H9 (cell line): ENCODE results near the gene GAB3. TPM values are rescaled to one million over a fixed set of nuclear protein-coding genes. Genes with fewer than 3 reads are reported as not detected.

Experiments
- DNase-seq: peaks from one replicate; pipeline ENCODE4 v3.0.0-alpha.2; 2017
- H2AFZ ChIP-seq: one replicate; pipeline ENCODE4 v1.6.1; 2013; ENCODE audit warnings: mild to moderate bottlenecking, low read length, control low read depth, moderate library complexity
- H2AK5ac ChIP-seq: 2 replicates; pipeline ENCODE4 v1.6.1; 2013; ENCODE audit warnings: low read length, control low read depth, mixed read lengths; ENCODE audit not compliant: insufficient read length
- H2BK120ac ChIP-seq: one replicate; pipeline ENCODE4 v1.6.1; 2013; ENCODE audit warnings: low read depth, mild to moderate bottlenecking, low read length, control low read depth, inconsistent platforms; ENCODE audit not compliant: poor library complexity, severe bottlenecking
- H2BK12ac ChIP-seq: 2 replicates; pipeline ENCODE4 v1.6.1; 2013; ENCODE audit warnings: low read length, control low read depth, mixed read lengths, low read depth; ENCODE audit not compliant: insufficient read length
- H2BK15ac ChIP-seq: 2 replicates; pipeline ENCODE4 v1.6.1; 2013; ENCODE audit warnings: low read depth, low read length, control low read depth
- H2BK20ac ChIP-seq: one replicate; pipeline ENCODE4 v1.6.1; 2013; ENCODE audit warnings: low read depth, mild to moderate bottlenecking, low read length, control low read depth, inconsistent platforms; ENCODE audit not compliant: poor library complexity, severe bottlenecking
- H2BK5ac ChIP-seq: 2 replicates; pipeline ENCODE4 v1.6.1; 2013; ENCODE audit warnings: low read length, control low read depth, mixed read lengths; ENCODE audit not compliant: insufficient read length
- H3K14ac ChIP-seq: 2 replicates; pipeline ENCODE4 v1.6.1; 2013; ENCODE audit warnings: low read length, control low read depth; ENCODE audit not compliant: insufficient read depth
- H3K18ac ChIP-seq: 2 replicates; pipeline ENCODE4 v1.6.1; 2013; ENCODE audit warnings: low read depth, mild to moderate bottlenecking, mixed read lengths, low read length, control low read depth; ENCODE audit not compliant: insufficient read length
- H3K23ac ChIP-seq: 2 replicates; pipeline ENCODE4 v1.6.1; 2013; ENCODE audit warnings: low read length, control low read depth, mixed read lengths, low read depth; ENCODE audit not compliant: insufficient read length
- H3K23me2 ChIP-seq: 2 replicates; pipeline ENCODE4 v1.6.1; 2013; ENCODE audit warnings: low read depth, mild to moderate bottlenecking, mixed read lengths, low read length, control low read depth; ENCODE audit not compliant: insufficient read length, poor library complexity, severe bottlenecking
- H3K27ac ChIP-seq: 2 replicates; pipeline ENCODE4 v1.5.1; 2013; ENCODE audit warnings: low read length, control low read depth, mixed read lengths, low read depth; ENCODE audit not compliant: insufficient read length
- H3K27me3 ChIP-seq: 2 replicates; pipeline ENCODE4 v1.6.1; 2013; ENCODE audit warnings: low read length, control low read depth, inconsistent platforms; ENCODE audit not compliant: insufficient read depth
- H3K4ac ChIP-seq: 2 replicates; pipeline ENCODE4 v1.6.1; 2013; ENCODE audit warnings: low read depth, mild to moderate bottlenecking, control low read depth, inconsistent platforms, low read length, moderate library complexity
- H3K4me1 ChIP-seq: 2 replicates; pipeline ENCODE4 v1.6.1; 2013; ENCODE audit warnings: low read length, control low read depth, inconsistent platforms; ENCODE audit not compliant: insufficient read depth
- H3K4me2 ChIP-seq: 2 replicates; pipeline ENCODE4 v1.6.1; 2013; ENCODE audit warnings: low read length, control low read depth, mixed read lengths; ENCODE audit not compliant: insufficient read length, insufficient read depth
- H3K56ac ChIP-seq: 2 replicates; pipeline ENCODE4 v1.6.1; 2013; ENCODE audit warnings: low read depth, mild to moderate bottlenecking, mixed read lengths, low read length, control low read depth; ENCODE audit not compliant: insufficient read length
- H3K79me1 ChIP-seq: 2 replicates; pipeline ENCODE4 v1.6.1; 2013; ENCODE audit warnings: low read depth, mild to moderate bottlenecking, moderate library complexity, low read length, control low read depth, inconsistent platforms; ENCODE audit not compliant: insufficient read depth, poor library complexity, severe bottlenecking
- H3K79me2 ChIP-seq: 2 replicates; pipeline ENCODE4 v1.6.1; 2013; ENCODE audit warnings: low read length, control low read depth, inconsistent platforms; ENCODE audit not compliant: insufficient read depth
- H3K9ac ChIP-seq: 2 replicates; pipeline ENCODE4 v1.6.1; 2013; ENCODE audit warnings: low read length, control low read depth, mixed read lengths; ENCODE audit not compliant: insufficient read length; ENCODE audit errors: extremely low read depth
- H3K9me3 ChIP-seq: one replicate; pipeline ENCODE4 v1.6.1; 2013; ENCODE audit warnings: low read depth, low read length, inconsistent platforms; ENCODE audit not compliant: control insufficient read depth
- H3T11ph ChIP-seq: one replicate; pipeline ENCODE4 v1.6.1; 2013; ENCODE audit warnings: mild to moderate bottlenecking, low read length, control low read depth, inconsistent platforms
- H4K20me1 ChIP-seq: one replicate; pipeline ENCODE4 v1.6.1; 2013; ENCODE audit not compliant: control insufficient read depth, insufficient read length, insufficient read depth
- H4K5ac ChIP-seq: 2 replicates; pipeline ENCODE4 v1.6.1; 2013; ENCODE audit warnings: low read depth, mild to moderate bottlenecking, mixed read lengths, low read length, control low read depth; ENCODE audit not compliant: insufficient read length
- H4K8ac ChIP-seq: replicated peaks from 2 replicates; pipeline ENCODE4 v1.6.1; 2013; ENCODE audit warnings: low read length, control low read depth, mixed read lengths, low read depth; ENCODE audit not compliant: insufficient read length
- H4K91ac ChIP-seq: 2 replicates; pipeline ENCODE4 v1.6.1; 2013; ENCODE audit warnings: low read depth, mild to moderate bottlenecking, moderate library complexity, mixed read lengths, low read length, control low read depth; ENCODE audit not compliant: insufficient read length
- H3K27ac Mint-ChIP-seq, 3 experiments: 2 replicates in 2 of 3; 3 replicates in 1 of 3; pipeline ENCODE4 v1.8.0; 2020 to 2021; ENCODE audit warnings: mixed read lengths in 3 of 3, mild to moderate bottlenecking in 1 of 3, moderate library complexity in 1 of 3
- H3K27me3 Mint-ChIP-seq: 2 replicates; pipeline ENCODE4 v1.8.0; 2021; ENCODE audit warnings: low read depth, mild to moderate bottlenecking, moderate library complexity, mixed read lengths
- H3K36me3 Mint-ChIP-seq, 3 experiments: 2 replicates in 2 of 3; 3 replicates in 1 of 3; pipeline ENCODE4 v1.8.0; 2020 to 2021; ENCODE audit warnings: low read depth in 3 of 3, mixed read lengths in 3 of 3; ENCODE audit not compliant: insufficient read depth in 1 of 3
- H3K4me1 Mint-ChIP-seq, 2 experiments: 2 replicates each; pipeline ENCODE4 v1.8.0; 2020; ENCODE audit warnings: mixed read lengths in 2 of 2
- H3K4me3 Mint-ChIP-seq, 2 experiments: 2 replicates in 1 of 2; 3 replicates in 1 of 2; pipeline ENCODE4 v1.8.0; 2020 to 2021; ENCODE audit warnings: mild to moderate bottlenecking in 2 of 2, mixed read lengths in 2 of 2, moderate library complexity in 1 of 2
- H3K9me3 Mint-ChIP-seq, 2 experiments: 2 replicates in 1 of 2; 3 replicates in 1 of 2; pipeline ENCODE4 v1.8.0; 2020; ENCODE audit warnings: mild to moderate bottlenecking in 2 of 2, mixed read lengths in 2 of 2, moderate library complexity in 1 of 2
- WGBS: extraction: QIAGEN DNeasy Blood & Tissue Kit; methylation state at CpG from one replicate; pipeline ENCODE4 v1.1.7; 2013; ENCODE audit warnings: missing lambda C conversion rate, low lambda C conversion rate, mixed read lengths; ENCODE audit not compliant: insufficient read length; ENCODE audit errors: extremely low coverage; 5-methylcytosine and 5-hydroxymethylcytosine counted together
- total RNA-seq: library from RNA; stranded (reverse); gene quantifications from 2 replicates; pipeline ENCODE4 v1.2.1, GENCODE V29; 2021
- TF ChIP-seq, protein P1 (sequence below): fragments of 200-600 bp; sonication (generic); conservative IDR thresholded peaks from 3 replicates; pipeline ENCODE4 v1.8.0; 2021; ENCODE audit warnings: antibody characterized with exemption, mild to moderate bottlenecking

Gene GAB3
- total RNA-seq, 1 experiment from 2014 or later = 0.46 TPM

- Histone ChIP-seq H2BK12ac (no peak overlapping the region), H2BK20ac (no peak overlapping the region), H2BK120ac (no peak overlapping the region), H4K20me1 (no peaks in the 10 kb centered on the region), H3K9me3 (peaks cover 54% of the 10 kb centered on the region), H2AK5ac (no peak overlapping the region), H4K5ac (no peak overlapping the region), H3K23ac (no peak overlapping the region), H2AFZ (no peak overlapping the region), H3K4ac (no peak overlapping the region), H3K14ac (no peak overlapping the region), H3K27ac (no peak overlapping the region), H4K91ac (no peak overlapping the region), H2BK5ac (no peak overlapping the region), H3K56ac (no peak overlapping the region), H3K4me2 (no peak overlapping the region), H3K79me2 (no peaks in the 10 kb centered on the region), H3T11ph (no peak overlapping the region), H3K4me1 (no peaks in the 10 kb centered on the region; the same call in 1 of the 2 replicates), H3K27me3 (no peaks in the 10 kb centered on the region), H3K23me2 (no peaks in the 10 kb centered on the region), H3K9ac (no peak overlapping the region), H3K79me1 (no peaks in the 10 kb centered on the region), H2BK15ac (no peak overlapping the region), H3K18ac (no peak overlapping the region), H4K8ac (no peak overlapping the region)
- peaks cover 3% of the 10 kb centered on the region; the same call in 1 of the 2 replicates for H3K27me3 Mint-ChIP-seq
- H3K9me3 Mint-ChIP-seq = peaks cover 71 to 80% of the 10 kb centered on the region in 2 experiments
- TF ChIP-seq, protein P1, sequence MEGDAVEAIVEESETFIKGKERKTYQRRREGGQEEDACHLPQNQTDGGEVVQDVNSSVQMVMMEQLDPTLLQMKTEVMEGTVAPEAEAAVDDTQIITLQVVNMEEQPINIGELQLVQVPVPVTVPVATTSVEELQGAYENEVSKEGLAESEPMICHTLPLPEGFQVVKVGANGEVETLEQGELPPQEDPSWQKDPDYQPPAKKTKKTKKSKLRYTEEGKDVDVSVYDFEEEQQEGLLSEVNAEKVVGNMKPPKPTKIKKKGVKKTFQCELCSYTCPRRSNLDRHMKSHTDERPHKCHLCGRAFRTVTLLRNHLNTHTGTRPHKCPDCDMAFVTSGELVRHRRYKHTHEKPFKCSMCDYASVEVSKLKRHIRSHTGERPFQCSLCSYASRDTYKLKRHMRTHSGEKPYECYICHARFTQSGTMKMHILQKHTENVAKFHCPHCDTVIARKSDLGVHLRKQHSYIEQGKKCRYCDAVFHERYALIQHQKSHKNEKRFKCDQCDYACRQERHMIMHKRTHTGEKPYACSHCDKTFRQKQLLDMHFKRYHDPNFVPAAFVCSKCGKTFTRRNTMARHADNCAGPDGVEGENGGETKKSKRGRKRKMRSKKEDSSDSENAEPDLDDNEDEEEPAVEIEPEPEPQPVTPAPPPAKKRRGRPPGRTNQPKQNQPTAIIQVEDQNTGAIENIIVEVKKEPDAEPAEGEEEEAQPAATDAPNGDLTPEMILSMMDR = no peak
- H3K4me3 Mint-ChIP-seq = no peak overlapping the region
- DNase-seq = no peak
- peaks cover 13 to 14% of the 10 kb centered on the region in 2 experiments for H3K4me1 Mint-ChIP-seq
- H3K36me3 Mint-ChIP-seq = peaks cover 0 to 6% (median 3%) of the 10 kb centered on the region in 3 experiments; a peak in 4 of 7 replicates
- WGBS = no CpG with 5 or more reads among the region's 1 CpG
- no peak overlapping the region for H3K27ac Mint-ChIP-seq
Observed at GRCh38 chrX:154696676-154697045, 54.2 kb downstream of the GAB3 start.
